Posterior cingulate gyrus (tissue), 11 donors: Measurements from ENCODE around the gene HACD4.
"Not testable (repeated sequence)": the region's sequence is repeated elsewhere in the genome, so short reads cannot be mapped to it uniquely, and the experiment has no call there.

ENCODE experiments used
- DNase-seq, 10 donors: peaks; one replicate each; pipeline versions ENCODE4 v3.0.0 to v3.0.0-alpha.2; 2020 to 2021; ENCODE audit warnings: mixed read lengths in 3 of 10
- intact Hi-C: fragments of 100-400 bp; cut with DNase I; formaldehyde crosslinking; loops from one replicate; pipeline ENCODE4 v1.15.1; 2023

The HACD4 gene

GRCh38 chr9:20974191-20974938 lies 57.1 kb downstream of the HACD4 start:
- DNase-seq, intact Hi-C loops: not testable (repeated sequence)

GRCh38 chr9:20973246-20973947 lies 58.0 kb downstream of the HACD4 start:
- intact Hi-C loops: not testable (repeated sequence)

GRCh38 chr9:20972684-20973083 lies 58.8 kb downstream of the HACD4 start:
- intact Hi-C loops: no loop called here
- no peak for DNase-seq

More at GRCh38 chr9:20973246-20973947, 58.0 kb downstream of the HACD4 start:
- not testable (repeated sequence) for DNase-seq

GRCh38 chr9:20962536-20963225 lies 68.8 kb downstream of the HACD4 start:
- no peak for DNase-seq
- intact Hi-C loops: no loop called here

GRCh38 chr9:20950707-20951106 lies 80.7 kb downstream of the HACD4 start:
- intact Hi-C loops: no loop called here
- no peak for DNase-seq
